ENCODE data around the gene NUP62CL. TPM values are rescaled to one million over a fixed set of nuclear protein-coding genes. Genes with fewer than 3 reads are reported as not detected.

NUP62CL gene
- total RNA-seq, 1 donor from 2014 or later, result 0.52 TPM

DNA sequence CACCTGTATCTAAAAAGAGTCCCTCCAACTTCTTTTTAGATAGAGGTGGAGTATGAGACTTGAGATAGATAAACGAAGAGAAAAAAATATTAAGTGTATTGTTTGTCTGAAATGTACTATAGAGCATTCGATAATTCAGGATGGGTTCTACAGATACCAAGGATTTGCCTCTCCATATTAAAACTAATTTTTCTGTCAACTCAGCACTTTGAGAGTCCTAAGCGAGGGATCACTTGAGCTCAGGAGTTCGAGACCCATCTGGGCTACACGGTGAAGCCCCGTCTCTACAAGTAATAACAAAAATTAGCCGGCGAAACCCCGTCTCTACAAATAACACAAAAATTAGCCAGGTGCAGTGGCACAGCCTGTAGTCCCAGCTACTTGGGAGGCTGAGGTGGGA, 1.7 kb upstream of the NUP62CL start:
- no peak overlapping the region for H3K9ac ChIP-seq (ENCODE audit: low read length)
- no peak overlapping the region for H3K4me3 ChIP-seq (ENCODE audit: insufficient read depth, low read depth, low read length)
- FAIRE-seq, result no peak
- Mint-ChIP-seq H3K27ac (ENCODE audit: unreplicated experiment) (no peak overlapping the region), H3K36me3 (ENCODE audit: low read depth, unreplicated experiment) (no peaks in the 10 kb centered on the region), H3K9me3 (ENCODE audit: unreplicated experiment) (no peaks in the 10 kb centered on the region), H3K4me1 (ENCODE audit: low read depth, unreplicated experiment) (no peaks in the 10 kb centered on the region), H3K4me3 (ENCODE audit: unreplicated experiment) (no peak overlapping the region), H3K27me3 (ENCODE audit: low read depth, unreplicated experiment) (no peaks in the 10 kb centered on the region)
- H3K9me3 ChIP-seq (ENCODE audit: insufficient read depth, low read depth, low read length), result no peaks in the 10 kb centered on the region
- DNase-seq (ENCODE audit: low read depth), result no peak
- no peak overlapping the region for H3K4me2 ChIP-seq (ENCODE audit: low read length)
- H3K36me3 ChIP-seq (ENCODE audit: insufficient read depth, low read length), result no peaks in the 10 kb centered on the region
- H4K20me1 ChIP-seq (ENCODE audit: insufficient read depth, low read length), result no peaks in the 10 kb centered on the region
- H2AFZ ChIP-seq (ENCODE audit: low read depth, low read length), result no peak overlapping the region
- no peak overlapping the region for H3K27ac ChIP-seq (ENCODE audit: low read depth, low read length)
- H3K27me3 ChIP-seq (ENCODE audit: insufficient read depth, low read length), result no peaks in the 10 kb centered on the region
- TF ChIP-seq, protein P1, sequence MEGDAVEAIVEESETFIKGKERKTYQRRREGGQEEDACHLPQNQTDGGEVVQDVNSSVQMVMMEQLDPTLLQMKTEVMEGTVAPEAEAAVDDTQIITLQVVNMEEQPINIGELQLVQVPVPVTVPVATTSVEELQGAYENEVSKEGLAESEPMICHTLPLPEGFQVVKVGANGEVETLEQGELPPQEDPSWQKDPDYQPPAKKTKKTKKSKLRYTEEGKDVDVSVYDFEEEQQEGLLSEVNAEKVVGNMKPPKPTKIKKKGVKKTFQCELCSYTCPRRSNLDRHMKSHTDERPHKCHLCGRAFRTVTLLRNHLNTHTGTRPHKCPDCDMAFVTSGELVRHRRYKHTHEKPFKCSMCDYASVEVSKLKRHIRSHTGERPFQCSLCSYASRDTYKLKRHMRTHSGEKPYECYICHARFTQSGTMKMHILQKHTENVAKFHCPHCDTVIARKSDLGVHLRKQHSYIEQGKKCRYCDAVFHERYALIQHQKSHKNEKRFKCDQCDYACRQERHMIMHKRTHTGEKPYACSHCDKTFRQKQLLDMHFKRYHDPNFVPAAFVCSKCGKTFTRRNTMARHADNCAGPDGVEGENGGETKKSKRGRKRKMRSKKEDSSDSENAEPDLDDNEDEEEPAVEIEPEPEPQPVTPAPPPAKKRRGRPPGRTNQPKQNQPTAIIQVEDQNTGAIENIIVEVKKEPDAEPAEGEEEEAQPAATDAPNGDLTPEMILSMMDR (IDR thresholded peaks at IDR 0.05; ENCODE audit: insufficient read depth, low read depth, low read length), result no peak
- TF ChIP-seq EZH2 (IDR thresholded peaks at IDR 0.05; ENCODE audit: insufficient read depth, low read length), result no peak
- H3K79me2 ChIP-seq (ENCODE audit: insufficient read depth, low read length), result no peaks in the 10 kb centered on the region
- no peaks in the 10 kb centered on the region for H3K4me1 ChIP-seq (ENCODE audit: insufficient read depth, low read length)

DNA sequence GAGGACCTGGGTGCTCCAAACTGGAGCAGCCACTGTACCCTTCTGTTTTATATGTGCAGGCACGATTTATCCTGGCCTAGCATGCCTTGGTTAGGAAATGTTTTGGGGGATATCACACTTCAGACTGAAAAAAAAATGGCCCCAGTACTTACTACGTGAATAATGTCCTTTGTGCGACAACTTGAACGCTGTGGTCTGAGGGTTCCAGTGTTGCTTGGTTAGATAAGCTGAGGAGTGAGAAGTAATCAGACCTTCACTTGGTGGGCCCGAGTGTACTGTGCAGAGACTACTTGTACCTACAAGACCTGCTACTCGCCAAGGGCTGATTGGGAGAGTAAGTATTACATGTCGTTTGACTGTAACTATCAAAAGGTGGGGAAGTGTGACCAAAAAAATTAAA, 856 bp upstream of the NUP62CL start:
- H3K9me3 Mint-ChIP-seq (ENCODE audit: unreplicated experiment), result no peaks in the 10 kb centered on the region
- FAIRE-seq, result no peak
- Histone ChIP-seq H3K36me3 (ENCODE audit: insufficient read depth, low read length) (no peaks in the 10 kb centered on the region), H3K9ac (ENCODE audit: low read length) (no peak overlapping the region), H3K27me3 (ENCODE audit: insufficient read depth, low read length) (no peaks in the 10 kb centered on the region), H3K27ac (ENCODE audit: low read depth, low read length) (no peak overlapping the region), H2AFZ (ENCODE audit: low read depth, low read length) (no peak overlapping the region), H3K4me3 (ENCODE audit: insufficient read depth, low read depth, low read length) (no peak overlapping the region), H3K9me3 (ENCODE audit: insufficient read depth, low read depth, low read length) (no peaks in the 10 kb centered on the region), H3K79me2 (ENCODE audit: insufficient read depth, low read length) (no peaks in the 10 kb centered on the region), H3K4me1 (ENCODE audit: insufficient read depth, low read length) (no peaks in the 10 kb centered on the region), H3K4me2 (ENCODE audit: low read length) (no peak overlapping the region), H4K20me1 (ENCODE audit: insufficient read depth, low read length) (no peaks in the 10 kb centered on the region)
- H3K4me3 Mint-ChIP-seq (ENCODE audit: unreplicated experiment), result no peak overlapping the region
- no peak for TF ChIP-seq EZH2 (IDR thresholded peaks at IDR 0.05; ENCODE audit: insufficient read depth, low read length)
- TF ChIP-seq, protein P1 (IDR thresholded peaks at IDR 0.05; ENCODE audit: insufficient read depth, low read depth, low read length), result no peak
- DNase-seq (ENCODE audit: low read depth), result no peak
- H3K36me3 Mint-ChIP-seq (ENCODE audit: low read depth, unreplicated experiment), result no peaks in the 10 kb centered on the region
- H3K27ac Mint-ChIP-seq (ENCODE audit: unreplicated experiment), result no peak overlapping the region
- no peaks in the 10 kb centered on the region for H3K27me3 Mint-ChIP-seq (ENCODE audit: low read depth, unreplicated experiment)
- H3K4me1 Mint-ChIP-seq (ENCODE audit: low read depth, unreplicated experiment), result no peaks in the 10 kb centered on the region

DNA sequence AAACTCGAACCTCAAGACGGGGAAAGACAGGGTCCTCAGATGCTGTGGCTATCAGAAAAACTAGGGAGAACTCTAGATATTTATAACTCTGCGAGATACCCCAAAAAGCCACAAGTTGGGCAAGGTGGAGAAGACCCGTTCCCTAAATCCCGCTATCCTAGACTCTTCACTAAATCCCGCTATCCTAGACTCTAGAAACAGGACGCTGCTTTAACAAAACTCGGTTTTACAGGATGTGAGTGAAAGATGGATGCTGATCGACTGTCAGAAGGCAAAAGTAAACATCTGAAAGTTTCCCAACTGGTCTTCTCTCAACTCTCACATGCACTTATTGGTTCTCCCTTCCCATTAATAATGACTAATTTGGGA, 448 bp upstream of the NUP62CL start:
- H3K4me1 ChIP-seq (ENCODE audit: insufficient read depth, low read length), result no peaks in the 10 kb centered on the region
- no peaks in the 10 kb centered on the region for H3K36me3 Mint-ChIP-seq (ENCODE audit: low read depth, unreplicated experiment)
- peak overlapping the region; percentile 89 for H3K4me2 ChIP-seq (ENCODE audit: low read length)
- TF ChIP-seq, protein P1 (IDR thresholded peaks at IDR 0.05; ENCODE audit: insufficient read depth, low read depth, low read length), result no peak
- no peak for TF ChIP-seq EZH2 (IDR thresholded peaks at IDR 0.05; ENCODE audit: insufficient read depth, low read length)
- H3K27ac Mint-ChIP-seq (ENCODE audit: unreplicated experiment), result no peak overlapping the region
- peak overlapping the region; percentile 83 for H2AFZ ChIP-seq (ENCODE audit: low read depth, low read length)
- peak overlapping the region; percentile 89 for H3K4me3 Mint-ChIP-seq (ENCODE audit: unreplicated experiment)
- H3K36me3 ChIP-seq (ENCODE audit: insufficient read depth, low read length), result no peaks in the 10 kb centered on the region
- H3K27me3 ChIP-seq (ENCODE audit: insufficient read depth, low read length), result no peaks in the 10 kb centered on the region
- H3K4me3 ChIP-seq (ENCODE audit: insufficient read depth, low read depth, low read length), result peak overlapping the region; percentile 61
- no peaks in the 10 kb centered on the region for H3K9me3 Mint-ChIP-seq (ENCODE audit: unreplicated experiment)
- H3K27me3 Mint-ChIP-seq (ENCODE audit: low read depth, unreplicated experiment), result no peaks in the 10 kb centered on the region
- DNase-seq (ENCODE audit: low read depth) (no peak), FAIRE-seq (no peak)
- H3K79me2 ChIP-seq (ENCODE audit: insufficient read depth, low read length), result no peaks in the 10 kb centered on the region
- no peaks in the 10 kb centered on the region for H3K4me1 Mint-ChIP-seq (ENCODE audit: low read depth, unreplicated experiment)
- H4K20me1 ChIP-seq (ENCODE audit: insufficient read depth, low read length), result no peaks in the 10 kb centered on the region
- no peak overlapping the region for H3K27ac ChIP-seq (ENCODE audit: low read depth, low read length)
- no peak overlapping the region for H3K9ac ChIP-seq (ENCODE audit: low read length)
- H3K9me3 ChIP-seq (ENCODE audit: insufficient read depth, low read depth, low read length), result no peaks in the 10 kb centered on the region

Data from astrocyte (in vitro differentiated cells and primary cell).